OCI-LY1 (cell line): ENCODE data around the gene FOXJ3.

Source experiments
- H2AFZ ChIP-seq: fragments of 200-600 bp; sonication (generic), shearing (Covaris generic); 2 replicates; pipeline ENCODE4 v1.6.0; 2014; ENCODE audit warnings: antibody characterized with exemption, mild to moderate bottlenecking, low read length
- H3F3A ChIP-seq: fragments of 200-600 bp; sonication (generic), shearing (Covaris generic); 2 replicates; pipeline ENCODE4 v1.6.0; 2014; ENCODE audit warnings: mild to moderate bottlenecking, antibody characterized with exemption, low read length, moderate library complexity; ENCODE audit not compliant: insufficient read depth
- H3K27ac ChIP-seq: fragments of 200-600 bp; sonication (generic); 2 replicates; pipeline ENCODE4 v1.5.1; 2014; ENCODE audit warnings: low read length, mixed run types, mild to moderate bottlenecking, low read depth; ENCODE audit not compliant: poor library complexity, severe bottlenecking
- H3K27me3 ChIP-seq: fragments of 200-600 bp; sonication (generic); 2 replicates; pipeline ENCODE4 v1.6.0; 2014; ENCODE audit warnings: antibody characterized with exemption, mild to moderate bottlenecking, low read length, moderate library complexity; ENCODE audit not compliant: insufficient read depth
- H3K36me3 ChIP-seq: fragments of 200-600 bp; sonication (generic); 2 replicates; pipeline ENCODE4 v1.6.1; 2014; ENCODE audit warnings: mild to moderate bottlenecking, antibody characterized with exemption, low read length, moderate library complexity, mixed read lengths; ENCODE audit not compliant: insufficient read depth
- H3K4me1 ChIP-seq: fragments of 200-600 bp; sonication (generic); 2 replicates; pipeline ENCODE4 v1.5.1; 2014; ENCODE audit warnings: mild to moderate bottlenecking, low read length, moderate library complexity; ENCODE audit not compliant: insufficient read depth, severe bottlenecking
- H3K4me2 ChIP-seq: fragments of 200-600 bp; sonication (generic), shearing (Covaris generic); 2 replicates; pipeline ENCODE4 v1.6.1; 2014; ENCODE audit warnings: low read length
- H3K4me3 ChIP-seq: fragments of 200-600 bp; sonication (generic); 2 replicates; pipeline ENCODE4 v1.5.1; 2014; ENCODE audit warnings: low read length, low read depth, mild to moderate bottlenecking, mixed read lengths; ENCODE audit not compliant: poor library complexity, severe bottlenecking
- H3K79me2 ChIP-seq: fragments of 200-600 bp; shearing (Covaris generic); 2 replicates; pipeline ENCODE4 v1.6.1; 2016; ENCODE audit warnings: mixed run types, low read length, mixed read lengths; ENCODE audit not compliant: insufficient read depth
- H3K9ac ChIP-seq: fragments of 200-600 bp; sonication (generic), shearing (Covaris generic); 2 replicates; pipeline ENCODE4 v1.6.1; 2014; ENCODE audit warnings: mild to moderate bottlenecking, low read length, mixed read lengths
- H3K9me2 ChIP-seq: fragments of 200-600 bp; sonication (generic), shearing (Covaris generic); 2 replicates; pipeline ENCODE4 v1.6.1; 2014; ENCODE audit warnings: low read depth, mild to moderate bottlenecking, low read length, mixed read lengths
- H3K9me3 ChIP-seq: fragments of 200-600 bp; shearing (Covaris generic); 2 replicates; pipeline ENCODE4 v1.6.1; 2014; ENCODE audit warnings: low read length, mixed read lengths
- H4K20me1 ChIP-seq: fragments of 200-600 bp; sonication (generic), shearing (Covaris generic); 2 replicates; pipeline ENCODE4 v1.6.0; 2016; ENCODE audit warnings: mild to moderate bottlenecking, low read length; ENCODE audit not compliant: insufficient read depth
- EZH2 ChIP-seq: fragments of 200-600 bp; sonication (generic), shearing (Covaris generic); IDR thresholded peaks from 2 replicates; pipeline ENCODE4 v1.8.0; 2017; ENCODE audit warnings: borderline replicate concordance, mixed run types, mild to moderate bottlenecking, antibody characterized with exemption, low read length, moderate library complexity, mixed read lengths
- TF ChIP-seq, protein P1 (sequence below): fragments of 200-600 bp; sonication (generic), shearing (Covaris generic); IDR thresholded peaks from 2 replicates; pipeline ENCODE4 v1.5.1; 2017; ENCODE audit warnings: mild to moderate bottlenecking, antibody characterized with exemption, low read length, moderate library complexity, mixed read lengths

Gene FOXJ3

DNA sequence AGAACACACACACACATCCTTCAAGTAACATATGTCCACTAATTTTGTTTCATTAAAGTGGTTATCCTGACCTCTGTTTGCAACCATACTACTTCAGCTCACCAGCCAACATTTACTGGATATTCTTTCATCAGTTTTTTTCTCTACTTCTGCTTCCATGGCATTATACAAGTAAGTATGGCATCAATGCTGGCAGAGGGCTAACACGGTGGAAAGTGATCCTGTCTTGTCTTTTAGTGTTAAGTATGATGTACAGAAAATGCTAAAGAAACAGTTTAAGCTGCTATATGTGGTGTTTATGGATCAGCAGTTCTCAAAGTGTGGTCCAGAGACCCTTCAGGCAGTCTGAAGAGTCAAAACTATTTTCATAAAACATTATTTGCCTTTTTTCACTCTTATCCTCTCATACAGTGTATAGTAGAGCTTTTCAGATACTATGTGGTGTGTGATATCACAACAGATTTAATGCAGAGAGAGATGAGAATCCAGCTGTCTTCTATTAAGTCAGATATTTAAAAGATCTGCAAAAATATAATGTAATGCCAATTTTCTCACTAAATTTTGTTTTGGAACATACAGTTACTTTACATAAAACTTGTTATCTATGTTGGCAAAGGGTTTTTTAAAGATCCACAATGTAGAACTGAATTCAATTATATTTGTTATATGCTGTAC, 46.6 kb downstream of the FOXJ3 start:
- H3K27ac ChIP-seq: no peak overlapping the region
- H3K9me2 ChIP-seq: no peaks in the 10 kb centered on the region

DNA sequence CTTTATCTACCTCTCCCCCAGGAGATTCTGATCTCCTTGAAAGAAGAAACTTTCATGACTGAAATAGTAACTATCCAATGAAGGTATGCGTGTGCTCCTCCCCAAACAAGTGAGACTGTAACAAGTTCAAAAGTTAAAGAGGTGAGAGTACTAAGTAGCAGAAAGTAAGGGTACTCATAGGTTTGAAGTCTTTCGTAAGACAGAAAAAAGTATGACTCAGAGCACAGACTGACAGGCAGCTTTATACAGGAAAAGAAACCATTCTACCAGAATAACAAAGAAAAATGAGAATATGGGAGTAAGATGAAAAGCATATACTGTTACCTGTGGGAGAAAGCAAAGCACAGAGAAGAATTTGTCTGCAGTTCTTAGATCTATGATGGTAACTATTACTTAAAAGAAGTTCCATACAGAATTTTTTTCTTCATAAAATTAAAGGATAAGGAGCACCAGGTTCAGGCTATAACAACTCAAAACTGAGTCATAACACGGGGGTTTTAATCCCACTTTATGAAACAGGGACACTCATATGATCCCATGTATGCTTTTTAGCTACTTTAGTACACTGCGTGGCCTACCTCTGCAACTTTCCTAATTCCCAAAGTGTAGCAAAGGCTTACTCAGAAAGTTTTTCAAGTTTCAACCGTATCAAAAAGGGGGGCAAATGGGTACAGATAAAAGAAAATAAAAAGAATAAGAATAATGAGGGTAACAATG, 52.0 kb downstream of the FOXJ3 start:
- TF ChIP-seq, protein P1, sequence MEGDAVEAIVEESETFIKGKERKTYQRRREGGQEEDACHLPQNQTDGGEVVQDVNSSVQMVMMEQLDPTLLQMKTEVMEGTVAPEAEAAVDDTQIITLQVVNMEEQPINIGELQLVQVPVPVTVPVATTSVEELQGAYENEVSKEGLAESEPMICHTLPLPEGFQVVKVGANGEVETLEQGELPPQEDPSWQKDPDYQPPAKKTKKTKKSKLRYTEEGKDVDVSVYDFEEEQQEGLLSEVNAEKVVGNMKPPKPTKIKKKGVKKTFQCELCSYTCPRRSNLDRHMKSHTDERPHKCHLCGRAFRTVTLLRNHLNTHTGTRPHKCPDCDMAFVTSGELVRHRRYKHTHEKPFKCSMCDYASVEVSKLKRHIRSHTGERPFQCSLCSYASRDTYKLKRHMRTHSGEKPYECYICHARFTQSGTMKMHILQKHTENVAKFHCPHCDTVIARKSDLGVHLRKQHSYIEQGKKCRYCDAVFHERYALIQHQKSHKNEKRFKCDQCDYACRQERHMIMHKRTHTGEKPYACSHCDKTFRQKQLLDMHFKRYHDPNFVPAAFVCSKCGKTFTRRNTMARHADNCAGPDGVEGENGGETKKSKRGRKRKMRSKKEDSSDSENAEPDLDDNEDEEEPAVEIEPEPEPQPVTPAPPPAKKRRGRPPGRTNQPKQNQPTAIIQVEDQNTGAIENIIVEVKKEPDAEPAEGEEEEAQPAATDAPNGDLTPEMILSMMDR: no peak
- TF ChIP-seq EZH2: no peak
- peaks cover 10% of the 10 kb centered on the region for H3K36me3 ChIP-seq
- H3K27me3 ChIP-seq: no peaks in the 10 kb centered on the region
- H3K4me1 ChIP-seq: no peaks in the 10 kb centered on the region
- no peak overlapping the region for H3K4me2 ChIP-seq
- H3K27ac ChIP-seq: no peak overlapping the region
- H2AFZ ChIP-seq: no peak overlapping the region
- H3K79me2 ChIP-seq: peaks cover 13% of the 10 kb centered on the region
- no peaks in the 10 kb centered on the region for H3F3A ChIP-seq
- H3K9me3 ChIP-seq: no peaks in the 10 kb centered on the region
- H3K9ac ChIP-seq: no peak overlapping the region
- no peak overlapping the region for H3K4me3 ChIP-seq
- no peaks in the 10 kb centered on the region for H3K9me2 ChIP-seq
- H4K20me1 ChIP-seq: no peaks in the 10 kb centered on the region

More for the DNA sequence above, 46.6 kb downstream of the FOXJ3 start:
- Histone ChIP-seq H2AFZ (no peak overlapping the region), H3F3A (no peaks in the 10 kb centered on the region), H3K4me2 (no peak overlapping the region), H4K20me1 (no peaks in the 10 kb centered on the region), H3K36me3 (peaks cover 25% of the 10 kb centered on the region), H3K27me3 (no peaks in the 10 kb centered on the region), H3K79me2 (0 out of 2 replicates have a peak, but pooled peaks cover 7% of the 10 kb centered on the region), H3K9me3 (peaks cover 5% of the 10 kb centered on the region; the same call in 1 of the 2 replicates), H3K9ac (no peak overlapping the region), H3K4me3 (no peak overlapping the region), H3K4me1 (no peaks in the 10 kb centered on the region)
- TF ChIP-seq, protein P1: no peak
- TF ChIP-seq EZH2: no peak

DNA sequence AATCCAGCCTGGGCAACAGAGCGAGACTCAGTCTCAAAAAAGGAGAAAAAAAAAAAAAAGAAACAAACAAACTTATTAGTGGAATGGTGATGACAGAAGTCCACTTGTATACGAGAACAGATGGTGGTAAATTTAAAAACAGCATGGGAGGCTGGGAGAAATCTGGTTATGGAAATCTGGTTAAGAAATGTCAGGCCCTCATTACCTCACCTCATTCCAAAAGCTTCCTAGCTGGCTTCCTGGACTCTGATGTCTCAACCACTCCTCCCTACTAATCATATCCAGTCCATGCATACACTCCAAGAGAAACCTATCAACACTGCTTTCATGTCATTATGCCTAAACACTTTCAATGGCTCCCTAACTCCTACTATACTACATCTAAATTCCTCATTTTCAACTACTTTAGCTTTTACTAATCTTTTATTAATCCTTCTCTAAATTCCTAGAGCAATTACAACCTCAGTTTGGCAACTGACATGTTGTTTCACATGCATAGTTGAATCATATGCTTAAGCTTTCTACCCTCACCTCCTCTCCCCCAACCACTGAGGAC, 52.9 kb downstream of the FOXJ3 start:
- Histone ChIP-seq H3K4me1 (no peaks in the 10 kb centered on the region), H3K9me2 (no peaks in the 10 kb centered on the region), H3K27me3 (no peaks in the 10 kb centered on the region), H3K9me3 (no peaks in the 10 kb centered on the region), H3K27ac (no peak overlapping the region), H3K4me3 (no peak overlapping the region), H2AFZ (no peak overlapping the region), H3K79me2 (peaks cover 13% of the 10 kb centered on the region), H3K4me2 (no peak overlapping the region), H3K9ac (no peak overlapping the region), H4K20me1 (no peaks in the 10 kb centered on the region), H3F3A (no peaks in the 10 kb centered on the region), H3K36me3 (peaks cover 8% of the 10 kb centered on the region)
- TF ChIP-seq EZH2: no peak
- TF ChIP-seq, protein P1: no peak
